SK-N-MC (cell line): ENCODE data around the gene GGA2.
"Not testable (repeated sequence)": the region's sequence is repeated elsewhere in the genome, so short reads cannot be mapped to it uniquely, and the experiment has no call there.

Experiments
- DNase-seq: peaks from one replicate; pipeline ENCODE4 v3.0.0-alpha.2; 2011; ENCODE audit warnings: low read depth, low spot score
- H3K27ac ChIP-seq: fragments of 200-600 bp; sonication (generic); 2 replicates; pipeline ENCODE4 v1.5.1; 2016; ENCODE audit warnings: mixed run types
- H3K36me3 ChIP-seq: fragments of 200-600 bp; sonication (generic); 2 replicates; pipeline ENCODE4 v1.6.1; 2017; ENCODE audit warnings: antibody characterized with exemption, low read length, mixed read lengths; ENCODE audit not compliant: insufficient read depth
- H3K4me3 ChIP-seq: fragments of 200-600 bp; sonication (generic); 2 replicates; pipeline ENCODE4 v1.5.1; 2016
- H3K9ac ChIP-seq: fragments of 200-600 bp; sonication (generic); 2 replicates; pipeline ENCODE4 v1.8.0; 2017; ENCODE audit warnings: mixed run types, mixed read lengths; ENCODE audit not compliant: insufficient read length
- H3K9me3 ChIP-seq: fragments of 200-600 bp; sonication (generic); 2 replicates; pipeline ENCODE4 v1.6.1; 2017; ENCODE audit warnings: low read depth, mild to moderate bottlenecking, antibody characterized with exemption, low read length, moderate library complexity, mixed read lengths
- EZH2 ChIP-seq: fragments of 200-600 bp; sonication (generic); IDR thresholded peaks from one replicate; pipeline ENCODE4 v1.6.1; 2017; ENCODE audit warnings: antibody characterized with exemption
- FOXP2 ChIP-seq: optimal IDR thresholded peaks from 2 replicates; pipeline ENCODE3; 2011; ENCODE audit warnings: mild to moderate bottlenecking, moderate library complexity; ENCODE audit not compliant: insufficient read depth; ENCODE audit errors: extremely low read length, control extremely low read depth
- POLR2AphosphoS5 ChIP-seq: IDR thresholded peaks from 2 replicates; pipeline ENCODE4 v1.6.1; 2012; ENCODE audit warnings: mild to moderate bottlenecking, low read depth, low read length, borderline replicate concordance

GGA2 gene

GRCh38 chr16:23452572-23453337, 57.5 kb downstream of the GGA2 start, which contains the start of gene COG7:
TSS of gene COG7 (minus strand) at chr16:23453189. CDS start at chr16:23452994, 195 bp downstream.
- H3K9me3 ChIP-seq = no peaks in the 10 kb centered on the region
- H3K9ac ChIP-seq = peak within 1 kb of the TSS; percentile 92
- peak; percentile 59; the same call in 1 of the 2 replicates for TF ChIP-seq POLR2AphosphoS5
- TF ChIP-seq EZH2 = no peak
- peak; percentile 55 for DNase-seq
- H3K27ac ChIP-seq = no peak within 1 kb of the TSS
- H3K36me3 ChIP-seq = no peaks in the 10 kb centered on the region
- peak within 1 kb of the TSS; percentile 98 for H3K4me3 ChIP-seq

- Histone ChIP-seq H3K4me3 (peak overlapping the region; percentile 98), H3K9ac (peak overlapping the region; percentile 92), H3K36me3 (no peaks in the 10 kb centered on the region), H3K9me3 (no peaks in the 10 kb centered on the region), H3K27ac (no peak overlapping the region)
- no peak for TF ChIP-seq EZH2
- no peak for TF ChIP-seq POLR2AphosphoS5
- TF ChIP-seq FOXP2 = no peak
- DNase-seq = no peak
Measured at GRCh38 chr16:23452221-23452571, 58.1 kb downstream of the GGA2 start.

GRCh38 chr16:23448392-23448791, 61.9 kb downstream of the GGA2 start:
- no peaks in the 10 kb centered on the region for H3K9me3 ChIP-seq
- TF ChIP-seq EZH2 (no peak), FOXP2 (no peak), POLR2AphosphoS5 (no peak)
- H3K4me3 ChIP-seq = no peak overlapping the region
- DNase-seq = no peak
- no peak overlapping the region for H3K9ac ChIP-seq
- H3K27ac ChIP-seq = no peak overlapping the region
- peaks cover 15% of the 10 kb centered on the region for H3K36me3 ChIP-seq

DNA sequence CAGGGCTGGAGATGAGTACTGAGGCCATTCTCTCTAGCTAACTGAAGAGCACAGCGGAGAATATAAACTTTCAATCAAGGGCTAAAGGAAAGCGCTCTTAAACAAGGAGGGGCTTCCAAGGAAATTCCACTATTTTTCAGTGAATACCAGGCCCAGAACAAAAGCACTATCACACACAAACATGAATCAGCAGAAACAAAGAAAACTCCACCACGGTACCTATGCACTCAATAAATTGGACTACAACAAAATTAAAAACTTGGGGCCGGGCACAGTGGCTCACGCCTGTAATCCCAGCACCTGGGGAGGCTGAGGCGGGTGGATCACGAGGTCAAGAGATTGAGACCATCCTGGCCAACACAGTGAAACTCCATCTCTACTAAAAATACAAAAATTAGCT, 72.8 kb downstream of the GGA2 start:
- not testable (repeated sequence) for H3K9ac ChIP-seq, DNase-seq, H3K4me3 ChIP-seq, H3K9me3 ChIP-seq
- peak overlapping the region; percentile 66 for H3K27ac ChIP-seq
- peaks cover 49% of the 10 kb centered on the region for H3K36me3 ChIP-seq

DNA sequence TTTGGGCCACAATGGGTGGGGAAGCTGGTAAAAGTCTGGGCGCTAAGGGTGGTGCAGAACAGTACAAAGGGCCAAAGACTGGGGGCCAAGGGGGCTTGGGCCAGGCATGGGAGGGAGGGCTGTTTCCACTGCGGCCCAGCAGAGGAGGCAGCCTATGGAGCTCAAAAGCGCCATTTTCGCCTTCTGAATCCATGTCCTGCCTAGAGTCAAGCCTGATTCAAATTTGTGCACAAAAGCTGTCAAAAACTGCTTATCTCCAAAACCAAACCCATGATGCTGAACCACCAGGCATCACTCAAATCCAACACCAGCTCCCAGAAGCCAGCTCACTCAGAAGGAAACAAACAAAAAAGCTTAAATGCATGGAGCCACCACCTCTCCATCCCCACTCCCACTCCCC, 73.3 kb downstream of the GGA2 start:
- Histone ChIP-seq H3K36me3 (peaks cover 50% of the 10 kb centered on the region), H3K27ac (peak overlapping the region; percentile 66; the same call in 1 of the 2 replicates), H3K9me3 (no peaks in the 10 kb centered on the region), H3K4me3 (no peak overlapping the region), H3K9ac (no peak overlapping the region)
- DNase-seq = no peak
- no peak for TF ChIP-seq EZH2
- TF ChIP-seq POLR2AphosphoS5 = no peak
- no peak for TF ChIP-seq FOXP2

GRCh38 chr16:23435500-23435899, 74.8 kb downstream of the GGA2 start:
- TF ChIP-seq POLR2AphosphoS5 = peak; percentile 23; the same call in 1 of the 2 replicates
- no peak for TF ChIP-seq FOXP2
- H3K27ac ChIP-seq = peak overlapping the region; percentile 84
- H3K9ac ChIP-seq = no peak overlapping the region
- DNase-seq = peak; percentile 87
- H3K9me3 ChIP-seq = no peaks in the 10 kb centered on the region
- H3K4me3 ChIP-seq = no peak overlapping the region
- H3K36me3 ChIP-seq = peaks cover 47% of the 10 kb centered on the region

- DNase-seq = peak; percentile 84
- Histone ChIP-seq H3K9ac (no peak overlapping the region), H3K4me3 (no peak overlapping the region), H3K36me3 (peaks cover 50% of the 10 kb centered on the region), H3K9me3 (no peaks in the 10 kb centered on the region), H3K27ac (peak overlapping the region; percentile 84)
- TF ChIP-seq POLR2AphosphoS5 (no peak), EZH2 (no peak), FOXP2 (no peak)
Measured at GRCh38 chr16:23434380-23434779, 75.9 kb downstream of the GGA2 start.

GRCh38 chr16:23433261-23433920, 76.9 kb downstream of the GGA2 start:
- no peak for DNase-seq
- H3K27ac ChIP-seq = peak overlapping the region; percentile 61
- TF ChIP-seq FOXP2 = no peak
- peaks cover 46% of the 10 kb centered on the region for H3K36me3 ChIP-seq
- H3K4me3 ChIP-seq = no peak overlapping the region
- no peaks in the 10 kb centered on the region for H3K9me3 ChIP-seq
- H3K9ac ChIP-seq = no peak overlapping the region
